Peyer's patch (tissue), 4 donors: ENCODE results near the gene ZSWIM1.

Source experiments
- CTCF ChIP-seq, 6 experiments: fragments of 450-650 bp in 4 of 6; fragments of 200-600 bp in 2 of 6; sonication (generic) in 1 of 6; IDR thresholded peaks; one replicate each; pipeline ENCODE4 v1.5.1; 2017 to 2019; ENCODE audit warnings: antibody characterized with exemption in 6 of 6, mild to moderate bottlenecking in 3 of 6, moderate library complexity in 1 of 6
- POLR2A ChIP-seq, 2 donors: fragments of 450-650 bp; IDR thresholded peaks; one replicate each; pipeline ENCODE4 v1.5.1; 2017; ENCODE audit warnings: antibody characterized with exemption in 2 of 2, mild to moderate bottlenecking in 2 of 2, moderate library complexity in 2 of 2

- no peak for TF ChIP-seq CTCF (IDR thresholded peaks at IDR 0.05)
- peak; percentile 18 to 25 for TF ChIP-seq POLR2A (IDR thresholded peaks at IDR 0.05)
Measured at GRCh38 chr20:45833030-45833882, 47.8 kb upstream of the ZSWIM1 start, which contains the start of gene SNX21.
